Neuronal stem cell (in vitro differentiated cells): Measurements from ENCODE around the gene MPZL1.

Experiments
- DNase-seq: peaks from one replicate; pipeline ENCODE4 v3.0.0-alpha.2; 2013; ENCODE audit warnings: low spot score
- H2AFZ ChIP-seq: one replicate; pipeline ENCODE4 v1.6.1; 2013; ENCODE audit warnings: mild to moderate bottlenecking, low read length, inconsistent platforms
- H2AK5ac ChIP-seq: 2 replicates; pipeline ENCODE4 v1.6.1; 2013; ENCODE audit warnings: low read depth, mild to moderate bottlenecking, inconsistent platforms, low read length, moderate library complexity, mixed read lengths
- H2BK120ac ChIP-seq: 2 replicates; pipeline ENCODE4 v1.6.1; 2013; ENCODE audit warnings: low read depth, mild to moderate bottlenecking, inconsistent platforms, low read length, moderate library complexity, mixed read lengths
- H2BK12ac ChIP-seq: one replicate; pipeline ENCODE4 v1.6.1; 2013; ENCODE audit warnings: low read length, inconsistent platforms
- H2BK15ac ChIP-seq: 2 replicates; pipeline ENCODE4 v1.6.1; 2013; ENCODE audit warnings: mild to moderate bottlenecking, low read length, inconsistent platforms, mixed read lengths
- H2BK5ac ChIP-seq: one replicate; pipeline ENCODE4 v1.6.1; 2013; ENCODE audit warnings: inconsistent platforms, mild to moderate bottlenecking, low read length, moderate library complexity
- H3K14ac ChIP-seq: one replicate; pipeline ENCODE4 v1.6.1; 2013; ENCODE audit warnings: low read length, inconsistent platforms
- H3K18ac ChIP-seq: 2 replicates; pipeline ENCODE4 v1.6.1; 2013; ENCODE audit warnings: low read length, inconsistent platforms
- H3K23ac ChIP-seq: 2 replicates; pipeline ENCODE4 v1.6.1; 2013; ENCODE audit warnings: low read depth, mild to moderate bottlenecking, mixed read lengths, low read length, inconsistent platforms; ENCODE audit not compliant: poor library complexity
- H3K27ac ChIP-seq: replicated peaks from 3 replicates; pipeline ENCODE4 v1.5.1; 2013; ENCODE audit warnings: low read length, inconsistent platforms
- H3K27me3 ChIP-seq, 3 experiments: 2 replicates each; pipeline ENCODE4 v1.6.1; 2013; ENCODE audit warnings: low read length in 3 of 3, mild to moderate bottlenecking in 2 of 3, inconsistent platforms in 1 of 3, low read depth in 1 of 3, mixed read lengths in 1 of 3, moderate library complexity in 1 of 3; ENCODE audit not compliant: control insufficient read depth in 3 of 3, insufficient read depth in 3 of 3
- H3K36me3 ChIP-seq, 2 donors: replicated peaks in 1 of 2; 2 replicates each; pipeline ENCODE4 v1.6.1; 2013; ENCODE audit warnings: low read length in 2 of 2; ENCODE audit not compliant: control insufficient read depth in 2 of 2, insufficient read depth in 2 of 2
- H3K4ac ChIP-seq: 2 replicates; pipeline ENCODE4 v1.6.1; 2013; ENCODE audit warnings: inconsistent platforms, mild to moderate bottlenecking, low read length, moderate library complexity
- H3K4me1 ChIP-seq, 2 donors: 1 replicate in 1 of 2; 2 replicates in 1 of 2; pipeline ENCODE4 v1.6.1; 2013; ENCODE audit warnings: low read length in 2 of 2, low read depth in 1 of 2; ENCODE audit not compliant: control insufficient read depth in 2 of 2, insufficient read depth in 1 of 2
- H3K4me2 ChIP-seq: one replicate; pipeline ENCODE4 v1.6.1; 2013; ENCODE audit warnings: mild to moderate bottlenecking, low read length, inconsistent platforms; ENCODE audit not compliant: insufficient read depth, poor library complexity, severe bottlenecking
- H3K4me3 ChIP-seq, 2 donors: 2 replicates each; pipeline ENCODE4 v1.5.1; 2013; ENCODE audit warnings: low read length in 2 of 2, mild to moderate bottlenecking in 2 of 2, inconsistent platforms in 1 of 2, moderate library complexity in 1 of 2
- H3K79me1 ChIP-seq: one replicate; pipeline ENCODE4 v1.6.1; 2013; ENCODE audit warnings: low read depth, mild to moderate bottlenecking, inconsistent platforms, low read length, moderate library complexity
- H3K9ac ChIP-seq: one replicate; pipeline ENCODE4 v1.6.1; 2013; ENCODE audit warnings: mild to moderate bottlenecking, low read depth, low read length, inconsistent platforms; ENCODE audit not compliant: poor library complexity
- H3K9me3 ChIP-seq, 2 donors: replicated peaks in 1 of 2; 2 replicates each; pipeline versions ENCODE3 to v1.6.1; 2013; ENCODE audit warnings: low read length in 2 of 2, mild to moderate bottlenecking in 2 of 2, inconsistent platforms in 1 of 2, low read depth in 1 of 2, mixed read lengths in 1 of 2, moderate library complexity in 1 of 2; ENCODE audit not compliant: control insufficient read depth in 2 of 2, insufficient read depth in 1 of 2
- H4K8ac ChIP-seq: one replicate; pipeline ENCODE4 v1.6.1; 2013; ENCODE audit warnings: low read depth, mild to moderate bottlenecking, inconsistent platforms, low read length, moderate library complexity
- H4K91ac ChIP-seq: one replicate; pipeline ENCODE4 v1.6.1; 2013; ENCODE audit warnings: low read length, low read depth, mild to moderate bottlenecking, inconsistent platforms; ENCODE audit not compliant: poor library complexity
- WGBS, 2 donors: extraction: QIAGEN DNeasy Blood & Tissue Kit; methylation state at CpG; one replicate each; pipeline ENCODE4 v1.1.7; 2013; ENCODE audit warnings: missing lambda C conversion rate in 2 of 2, mixed read lengths in 1 of 2; ENCODE audit not compliant: insufficient read length in 2 of 2, insufficient replicate concordance in 1 of 2; ENCODE audit errors: extremely low coverage in 2 of 2; 5-methylcytosine and 5-hydroxymethylcytosine counted together

MPZL1 gene

GRCh38 chr1:167821356-167821685, 99.5 kb downstream of the MPZL1 start:
- no peak for DNase-seq
- H2AK5ac ChIP-seq = no peak overlapping the region
- H2AFZ ChIP-seq = no peak overlapping the region
- H3K9ac ChIP-seq = no peak overlapping the region
- H3K18ac ChIP-seq = no peak overlapping the region
- no peak overlapping the region for H3K23ac ChIP-seq
- no peaks in the 10 kb centered on the region for H3K36me3 ChIP-seq
- no peak overlapping the region for H3K4me2 ChIP-seq
- no CpG with 5 or more reads among the region's 6 CpGs for WGBS, 2 donors
- no peak overlapping the region for H2BK15ac ChIP-seq
- no peak overlapping the region for H3K4ac ChIP-seq
- no peak overlapping the region for H2BK12ac ChIP-seq
- H3K14ac ChIP-seq = no peak overlapping the region
- no peak overlapping the region for H3K4me3 ChIP-seq
- H3K9me3 ChIP-seq = no peaks in the 10 kb centered on the region
- H2BK5ac ChIP-seq = no peak overlapping the region
- no peak overlapping the region for H4K91ac ChIP-seq
- no peak overlapping the region for H4K8ac ChIP-seq
- H3K79me1 ChIP-seq = no peaks in the 10 kb centered on the region
- peaks cover 0 to 2% of the 10 kb centered on the region in 2 donors for H3K4me1 ChIP-seq
- no peaks in the 10 kb centered on the region for H3K27me3 ChIP-seq
- no peak overlapping the region for H2BK120ac ChIP-seq
- H3K27ac ChIP-seq = no peak overlapping the region

- no peaks in the 10 kb centered on the region for H3K36me3 ChIP-seq
- H2BK15ac ChIP-seq = no peak overlapping the region
- no peak overlapping the region for H2BK12ac ChIP-seq
- no peak overlapping the region for H3K4me3 ChIP-seq
- no peak overlapping the region for H3K9ac ChIP-seq
- no peaks in the 10 kb centered on the region for H3K9me3 ChIP-seq
- H3K79me1 ChIP-seq = no peaks in the 10 kb centered on the region
- no peaks in the 10 kb centered on the region for H3K27me3 ChIP-seq
- H3K4ac ChIP-seq = no peak overlapping the region
- H2AFZ ChIP-seq = no peak overlapping the region
- H3K4me1 ChIP-seq = peaks cover 0 to 2% of the 10 kb centered on the region in 2 donors
- no peak overlapping the region for H3K18ac ChIP-seq
- H2AK5ac ChIP-seq = no peak overlapping the region
- H2BK5ac ChIP-seq = no peak overlapping the region
- no CpG with 5 or more reads among the region's 4 CpGs for WGBS, 2 donors
- H3K27ac ChIP-seq = no peak overlapping the region
- H3K23ac ChIP-seq = no peak overlapping the region
- H3K14ac ChIP-seq = no peak overlapping the region
- no peak overlapping the region for H4K91ac ChIP-seq
- no peak overlapping the region for H3K4me2 ChIP-seq
- DNase-seq = no peak
- H4K8ac ChIP-seq = no peak overlapping the region
- H2BK120ac ChIP-seq = no peak overlapping the region
Measured at GRCh38 chr1:167821969-167822685, 100.3 kb downstream of the MPZL1 start.

- Histone ChIP-seq H2AK5ac (no peak overlapping the region), H3K4ac (no peak overlapping the region), H2BK120ac (no peak overlapping the region), H4K91ac (no peak overlapping the region), H3K4me1 (peaks cover 0 to 2% of the 10 kb centered on the region in 2 donors), H3K18ac (no peak overlapping the region), H3K4me2 (no peak overlapping the region), H3K4me3 (no peak overlapping the region), H3K14ac (no peak overlapping the region), H3K27ac (no peak overlapping the region), H3K27me3 (no peaks in the 10 kb centered on the region), H2BK15ac (no peak overlapping the region), H3K79me1 (no peaks in the 10 kb centered on the region), H3K36me3 (no peaks in the 10 kb centered on the region), H2BK12ac (no peak overlapping the region), H2BK5ac (no peak overlapping the region), H3K9ac (no peak overlapping the region), H2AFZ (no peak overlapping the region), H3K23ac (no peak overlapping the region), H3K9me3 (no peaks in the 10 kb centered on the region), H4K8ac (no peak overlapping the region)
- no CpG with 5 or more reads among the region's 9 CpGs for WGBS, 2 donors
- no peak for DNase-seq
Measured at GRCh38 chr1:167824163-167824794, 102.5 kb downstream of the MPZL1 start.

DNA sequence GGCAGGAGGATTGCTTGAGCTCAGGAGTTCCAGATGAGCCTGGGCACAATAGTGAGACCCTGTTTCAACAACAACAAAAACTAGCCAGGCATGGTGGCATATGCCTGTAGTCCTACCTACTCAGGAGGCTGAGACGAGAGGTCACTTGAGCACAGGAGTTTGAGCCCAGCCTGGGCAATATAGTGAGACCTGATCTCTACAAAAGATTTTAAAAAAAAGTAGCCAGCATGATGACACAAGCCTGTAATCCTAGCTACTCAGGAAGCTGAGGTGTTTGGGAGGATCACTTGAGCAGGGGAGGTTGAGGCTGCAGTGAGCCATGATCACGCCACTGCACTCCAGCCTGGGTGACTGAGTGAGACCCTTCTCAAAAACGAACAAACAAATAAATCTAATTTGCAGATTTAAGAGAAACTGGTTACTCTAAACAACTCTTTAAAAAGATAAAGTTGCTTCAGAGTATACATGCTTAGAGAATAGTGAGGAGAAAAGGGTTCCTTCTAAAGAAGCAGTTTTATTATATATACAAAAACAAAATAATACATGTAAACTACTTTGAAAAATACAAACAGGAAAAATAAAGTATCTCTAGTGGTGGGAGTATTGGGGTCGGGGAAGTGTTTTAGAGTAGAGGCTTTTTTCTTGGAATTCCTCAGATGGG, 103.8 kb downstream of the MPZL1 start:
- Histone ChIP-seq H3K9me3 (no peaks in the 10 kb centered on the region), H3K27me3 (no peaks in the 10 kb centered on the region), H3K4me1 (peaks cover 0 to 2% of the 10 kb centered on the region in 2 donors), H2BK5ac (no peak overlapping the region), H3K14ac (no peak overlapping the region), H3K9ac (no peak overlapping the region), H2AFZ (no peak overlapping the region), H2AK5ac (no peak overlapping the region), H2BK15ac (no peak overlapping the region), H3K4ac (no peak overlapping the region), H2BK12ac (no peak overlapping the region), H2BK120ac (no peak overlapping the region), H3K23ac (no peak overlapping the region), H3K18ac (no peak overlapping the region), H3K4me3 (no peak overlapping the region), H4K91ac (no peak overlapping the region), H4K8ac (no peak overlapping the region), H3K79me1 (no peaks in the 10 kb centered on the region), H3K27ac (no peak overlapping the region), H3K4me2 (no peak overlapping the region), H3K36me3 (no peaks in the 10 kb centered on the region)
- WGBS, 2 donors = no CpG with 5 or more reads among the region's 4 CpGs
- DNase-seq = no peak
